ENCODE measurements around the gene MAP3K21. TPM values are rescaled to one million over a fixed set of nuclear protein-coding genes. Genes with fewer than 3 reads are reported as not detected.

Gene MAP3K21
- total RNA-seq, 1 donor from 2014 or later: 0.80 TPM

DNA sequence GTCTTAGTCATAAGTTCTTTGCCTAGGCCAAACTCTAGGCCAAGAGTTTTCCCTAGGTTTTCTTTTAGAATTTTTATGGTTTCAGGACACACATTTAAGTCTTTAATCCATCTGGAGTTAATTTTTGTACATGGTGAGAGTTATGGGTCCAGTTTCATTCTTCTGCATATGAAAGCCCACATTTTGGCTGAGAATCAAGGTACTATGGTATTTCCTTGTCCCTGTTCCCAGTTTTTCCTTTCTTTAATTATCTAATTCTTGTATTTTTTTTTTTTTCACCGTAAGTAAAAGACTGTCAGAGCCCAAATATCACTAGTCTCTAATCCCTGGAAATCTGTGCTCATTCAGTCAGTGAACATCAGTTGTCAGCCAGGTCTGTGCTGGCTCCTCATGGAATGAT lies 105.4 kb downstream of the MAP3K21 start:
- intact Hi-C loops (cut with micrococcal nuclease): no loop called here

DNA sequence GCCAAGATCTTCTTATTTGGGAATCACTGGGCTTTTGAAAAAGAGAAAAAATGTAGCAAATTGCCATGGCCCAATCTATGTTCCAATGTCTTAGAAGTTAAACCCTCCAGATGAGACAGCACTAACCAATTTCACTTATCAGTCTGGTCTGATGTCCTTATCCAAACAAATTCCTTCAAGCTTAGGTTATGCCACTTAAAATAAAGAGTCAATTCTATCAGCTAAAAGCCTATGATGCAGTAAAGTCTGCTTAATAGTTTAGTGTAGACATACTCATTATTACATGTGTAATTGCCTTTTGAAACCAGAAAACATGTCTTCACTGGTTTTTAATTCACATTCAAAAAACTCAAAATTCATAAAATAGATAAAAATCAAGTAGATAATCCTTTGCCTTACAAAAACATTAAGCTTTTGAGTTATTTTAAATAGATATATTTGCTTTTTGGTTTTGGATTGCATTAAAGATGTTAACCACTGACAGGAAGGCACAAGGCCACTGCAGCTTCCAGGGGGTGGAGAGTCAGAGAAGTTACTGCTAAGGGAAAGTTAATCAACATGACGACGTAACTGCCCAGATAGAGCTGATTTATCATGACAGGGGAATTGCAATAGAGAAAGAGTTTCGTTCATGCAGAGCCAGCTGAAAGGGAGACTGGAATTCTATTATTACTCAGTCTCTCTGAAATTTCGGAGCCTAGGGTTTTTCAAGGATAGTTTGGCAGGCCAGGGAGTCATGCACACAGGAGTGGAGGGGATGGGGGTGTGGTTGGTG lies 106.1 kb downstream of the MAP3K21 start:
- intact Hi-C loops (cut with micrococcal nuclease): no loop called here

Other genes starting within 250 kb of the MAP3K21 start
- gene PCNX2, start 32.0 kb upstream of the MAP3K21 start, total RNA-seq: 22.1 and 24.4 TPM in 2 replicates

Data from T-helper 2 cell treated with Interferon-gamma antibody and Interleukin-4, amounts not matched to agents 100 ng/mL and 5 ng/mL, for 36 hours (primary cell).